Neural crest cell (in vitro differentiated cells): Measurements from ENCODE around the gene REXO5. TPM values are rescaled to one million over a fixed set of nuclear protein-coding genes. Genes with fewer than 3 reads are reported as not detected.

Experiments
- DNase-seq: peaks from one replicate; pipeline ENCODE4 v3.0.0; 2021; ENCODE audit warnings: low read depth, mixed read lengths, low spot score
- H3K27ac Mint-ChIP-seq: one replicate; pipeline ENCODE4 v1.8.0; 2021; ENCODE audit warnings: mild to moderate bottlenecking, mixed read lengths; ENCODE audit not compliant: unreplicated experiment
- H3K27me3 Mint-ChIP-seq: 2 replicates; pipeline ENCODE4 v1.8.0; 2021; ENCODE audit warnings: low read depth, mild to moderate bottlenecking, mixed read lengths
- H3K36me3 Mint-ChIP-seq: 2 replicates; pipeline ENCODE4 v1.8.0; 2021; ENCODE audit warnings: low read depth, mild to moderate bottlenecking, mixed read lengths
- H3K4me1 Mint-ChIP-seq: 2 replicates; pipeline ENCODE4 v1.8.0; 2021; ENCODE audit warnings: mixed read lengths
- H3K4me3 Mint-ChIP-seq: one replicate; pipeline ENCODE4 v1.8.0; 2021; ENCODE audit warnings: mild to moderate bottlenecking, mixed read lengths
- H3K9me3 Mint-ChIP-seq: 2 replicates; pipeline ENCODE4 v1.8.0; 2021; ENCODE audit warnings: mixed read lengths
- total RNA-seq: library from RNA; stranded (reverse); gene quantifications from 2 replicates; pipeline ENCODE4 v1.2.1, GENCODE V29; 2021
- TF ChIP-seq, protein P1 (sequence below): fragments of 200-600 bp; sonication (generic); conservative IDR thresholded peaks from 2 replicates; pipeline ENCODE4 v1.5.0; 2021; ENCODE audit warnings: antibody characterized with exemption, mild to moderate bottlenecking

REXO5 gene
- total RNA-seq, 1 donor from 2014 or later = 10.1 TPM

DNA sequence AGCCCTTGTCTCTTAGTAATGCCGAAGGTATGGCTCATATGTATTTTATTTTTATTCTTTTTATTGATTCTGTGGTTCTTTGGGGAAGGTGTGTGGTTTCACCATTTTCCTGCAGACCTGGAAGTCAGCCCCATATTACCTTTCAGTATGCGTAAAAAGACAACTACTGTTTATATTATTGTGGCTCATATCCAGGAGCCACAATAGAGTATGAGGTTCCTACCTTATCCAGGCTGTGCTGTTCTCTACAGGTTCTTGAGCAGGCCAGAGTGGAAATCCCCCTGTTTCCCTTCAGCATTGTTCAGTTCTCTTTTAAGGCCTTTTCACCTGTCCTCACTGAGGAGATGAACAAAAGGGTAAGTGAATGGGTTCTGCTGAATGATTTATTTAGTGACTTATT, 33.2 kb downstream of the REXO5 start:
- Mint-ChIP-seq H3K4me3 (no peak overlapping the region), H3K4me1 (no peaks in the 10 kb centered on the region), H3K9me3 (peaks cover 2% of the 10 kb centered on the region), H3K36me3 (peaks cover 44% of the 10 kb centered on the region), H3K27me3 (no peaks in the 10 kb centered on the region), H3K27ac (no peak overlapping the region)
- DNase-seq = no peak
- TF ChIP-seq, protein P1, sequence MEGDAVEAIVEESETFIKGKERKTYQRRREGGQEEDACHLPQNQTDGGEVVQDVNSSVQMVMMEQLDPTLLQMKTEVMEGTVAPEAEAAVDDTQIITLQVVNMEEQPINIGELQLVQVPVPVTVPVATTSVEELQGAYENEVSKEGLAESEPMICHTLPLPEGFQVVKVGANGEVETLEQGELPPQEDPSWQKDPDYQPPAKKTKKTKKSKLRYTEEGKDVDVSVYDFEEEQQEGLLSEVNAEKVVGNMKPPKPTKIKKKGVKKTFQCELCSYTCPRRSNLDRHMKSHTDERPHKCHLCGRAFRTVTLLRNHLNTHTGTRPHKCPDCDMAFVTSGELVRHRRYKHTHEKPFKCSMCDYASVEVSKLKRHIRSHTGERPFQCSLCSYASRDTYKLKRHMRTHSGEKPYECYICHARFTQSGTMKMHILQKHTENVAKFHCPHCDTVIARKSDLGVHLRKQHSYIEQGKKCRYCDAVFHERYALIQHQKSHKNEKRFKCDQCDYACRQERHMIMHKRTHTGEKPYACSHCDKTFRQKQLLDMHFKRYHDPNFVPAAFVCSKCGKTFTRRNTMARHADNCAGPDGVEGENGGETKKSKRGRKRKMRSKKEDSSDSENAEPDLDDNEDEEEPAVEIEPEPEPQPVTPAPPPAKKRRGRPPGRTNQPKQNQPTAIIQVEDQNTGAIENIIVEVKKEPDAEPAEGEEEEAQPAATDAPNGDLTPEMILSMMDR = no peak

DNA sequence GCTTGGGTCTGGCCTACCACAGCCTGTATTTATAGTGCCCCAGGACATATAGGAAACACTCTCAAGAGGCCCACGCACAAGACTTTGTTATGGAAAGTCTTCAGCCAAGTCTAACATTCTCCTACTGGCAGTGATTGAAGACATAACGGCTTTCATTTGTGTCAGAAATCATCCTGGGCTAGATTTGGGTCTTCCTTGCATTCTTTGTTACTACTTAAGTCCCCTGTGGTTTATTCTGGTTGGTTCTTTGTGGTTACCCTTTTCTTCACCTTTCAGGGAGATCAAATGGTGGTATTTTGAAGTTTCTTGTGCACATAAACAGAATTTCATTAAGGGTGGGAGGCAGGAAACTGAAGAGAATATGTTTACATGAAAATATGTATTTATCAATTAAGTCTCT, 37.7 kb downstream of the REXO5 start:
- no peak overlapping the region for H3K4me3 Mint-ChIP-seq
- peaks cover 7% of the 10 kb centered on the region for H3K36me3 Mint-ChIP-seq
- no peaks in the 10 kb centered on the region for H3K9me3 Mint-ChIP-seq
- no peaks in the 10 kb centered on the region for H3K4me1 Mint-ChIP-seq
- no peak overlapping the region for H3K27ac Mint-ChIP-seq
- no peak for DNase-seq
- TF ChIP-seq, protein P1 = no peak
- no peaks in the 10 kb centered on the region for H3K27me3 Mint-ChIP-seq

DNA sequence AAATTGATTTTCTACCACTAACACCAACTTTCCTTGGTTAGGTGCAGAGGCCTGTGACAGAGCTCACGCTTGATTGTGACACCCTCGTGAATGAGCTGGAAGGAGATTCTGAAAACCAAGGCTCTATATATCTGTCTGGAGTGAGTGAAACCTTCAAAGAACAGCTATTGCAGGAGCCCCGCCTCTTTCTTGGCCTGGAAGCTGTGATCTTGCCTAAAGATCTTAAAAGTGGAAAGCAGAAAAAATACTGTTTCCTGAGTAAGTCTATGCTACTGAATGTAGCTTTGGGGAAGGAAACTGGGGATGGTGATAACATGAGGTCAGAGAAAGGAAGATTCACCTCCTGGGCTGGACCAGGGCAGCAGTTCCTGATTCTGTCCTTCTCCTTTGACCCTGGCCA, 38.3 kb downstream of the REXO5 start:
- Mint-ChIP-seq H3K27me3 (no peaks in the 10 kb centered on the region), H3K4me3 (no peak overlapping the region), H3K4me1 (no peaks in the 10 kb centered on the region)

DNA sequence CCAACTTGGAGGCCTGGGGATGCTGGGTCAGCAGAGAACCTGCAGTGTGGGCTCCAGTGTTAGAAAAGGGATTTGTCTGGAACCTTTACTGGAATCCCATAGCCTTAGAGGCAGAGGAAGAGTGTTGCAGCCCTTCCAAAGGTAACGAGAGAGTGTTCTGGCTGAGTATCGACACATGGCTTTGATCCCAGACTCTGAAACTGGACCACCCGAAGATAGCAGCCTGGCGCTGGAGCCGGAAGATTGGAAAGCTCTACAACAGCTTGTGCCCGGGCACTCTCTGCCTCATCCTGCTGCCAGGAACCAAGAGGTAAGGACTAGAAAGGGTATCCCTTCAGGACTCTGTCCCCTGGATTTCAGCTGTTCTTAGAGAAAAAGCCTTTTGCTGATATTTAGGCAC, 39.7 kb downstream of the REXO5 start:
- Mint-ChIP-seq H3K27me3 (no peaks in the 10 kb centered on the region), H3K4me3 (no peak overlapping the region)

More for the DNA sequence above, 38.3 kb downstream of the REXO5 start:
- no peak for DNase-seq
- H3K9me3 Mint-ChIP-seq = no peaks in the 10 kb centered on the region
- TF ChIP-seq, protein P1 = no peak
- H3K27ac Mint-ChIP-seq = no peak overlapping the region
- peaks cover 7% of the 10 kb centered on the region for H3K36me3 Mint-ChIP-seq

DNA sequence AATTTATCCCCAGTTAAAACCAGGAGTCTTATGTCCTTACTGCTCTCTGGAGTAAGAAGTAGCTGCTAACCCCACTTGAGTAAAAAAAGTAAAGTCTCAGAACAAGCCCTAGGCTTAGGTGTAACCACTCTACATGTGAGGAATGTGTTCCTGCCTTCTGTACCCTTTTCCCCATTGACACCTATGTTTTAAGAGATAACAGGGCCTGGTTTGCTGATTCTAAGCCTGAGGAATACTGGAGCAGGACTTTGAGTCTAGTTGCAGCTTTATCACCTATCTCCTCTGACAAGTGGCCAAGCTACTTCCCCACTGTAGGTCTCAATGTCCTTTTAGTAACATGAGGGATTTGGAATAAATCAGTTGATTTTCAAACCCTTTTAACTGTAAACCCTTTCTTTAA, 40.2 kb downstream of the REXO5 start:
- no peak overlapping the region for H3K27ac Mint-ChIP-seq
- H3K27me3 Mint-ChIP-seq = no peaks in the 10 kb centered on the region
- H3K9me3 Mint-ChIP-seq = no peaks in the 10 kb centered on the region
- no peak for DNase-seq
- H3K4me1 Mint-ChIP-seq = no peaks in the 10 kb centered on the region
- peaks cover 4% of the 10 kb centered on the region for H3K36me3 Mint-ChIP-seq
- TF ChIP-seq, protein P1 = no peak
- H3K4me3 Mint-ChIP-seq = no peak overlapping the region

More for the DNA sequence above, 39.7 kb downstream of the REXO5 start:
- Mint-ChIP-seq H3K4me1 (no peaks in the 10 kb centered on the region), H3K27ac (no peak overlapping the region), H3K36me3 (peaks cover 4% of the 10 kb centered on the region), H3K9me3 (no peaks in the 10 kb centered on the region)
- DNase-seq = no peak
- TF ChIP-seq, protein P1 = no peak

DNA sequence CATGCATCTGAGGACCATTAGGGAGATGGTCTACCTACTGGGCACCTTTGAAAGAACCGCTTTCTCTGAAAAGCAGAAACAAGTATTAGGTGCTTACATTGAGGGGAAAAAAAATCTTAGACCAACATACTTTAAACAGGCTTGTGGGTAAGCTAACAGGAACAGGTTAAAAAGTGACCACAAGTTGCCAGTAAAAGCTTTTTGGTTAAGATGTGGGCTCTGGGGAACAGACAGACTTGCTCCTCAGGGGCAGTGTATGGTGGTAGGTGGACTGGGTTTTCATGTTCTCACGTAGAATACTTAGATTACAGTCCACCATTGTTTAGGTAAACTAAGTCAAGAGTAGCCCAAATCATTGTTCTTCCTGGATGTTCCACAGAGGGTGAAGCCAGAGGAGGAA, 41.2 kb downstream of the REXO5 start:
- Mint-ChIP-seq H3K27me3 (no peaks in the 10 kb centered on the region), H3K36me3 (no peaks in the 10 kb centered on the region), H3K27ac (no peak overlapping the region), H3K9me3 (no peaks in the 10 kb centered on the region), H3K4me1 (no peaks in the 10 kb centered on the region), H3K4me3 (no peak overlapping the region)
- DNase-seq = no peak
- TF ChIP-seq, protein P1 = no peak
